Esophagus squamous epithelium (tissue), 4 donors: Measurements from ENCODE around the gene CACNA2D3.

Experiments used
- CTCF ChIP-seq, 6 experiments: fragments of 450-650 bp in 4 of 6; fragments of 200-600 bp in 2 of 6; sonication (generic) in 2 of 6; IDR thresholded peaks; one replicate each; pipeline ENCODE4 v1.5.1; 2016 to 2019; ENCODE audit warnings: antibody characterized with exemption in 6 of 6, mild to moderate bottlenecking in 4 of 6, moderate library complexity in 4 of 6
- POLR2A ChIP-seq, 4 donors: fragments of 450-650 bp; IDR thresholded peaks; one replicate each; pipeline ENCODE4 v1.6.1; 2017; ENCODE audit warnings: antibody characterized with exemption in 4 of 4, mild to moderate bottlenecking in 4 of 4, moderate library complexity in 3 of 4

GRCh38 chr3:54862526-54862925 lies 740.2 kb downstream of the CACNA2D3 start:
- TF ChIP-seq CTCF (IDR thresholded peaks at IDR 0.05) = no peak
- no peak for TF ChIP-seq POLR2A (IDR thresholded peaks at IDR 0.05)
